H1 (cell line): Measurements from ENCODE around the gene DSTYK. TPM values are rescaled to one million over a fixed set of nuclear protein-coding genes. Genes with fewer than 3 reads are reported as not detected.

Experiments
- CTCF ChIA-PET: fragments of 300-600 bp; sonication (Branson Sonifier 250); formaldehyde crosslinking; loops from one replicate; lab custom pipeline; 2021; ENCODE audit not compliant: partially characterized antibody; lab: Charles Lee
- POLR2A ChIA-PET: fragments of 300-600 bp; sonication (Branson Sonifier 250); formaldehyde crosslinking; loops from one replicate; lab custom pipeline; 2021; ENCODE audit warnings: inconsistent platforms; ENCODE audit not compliant: partially characterized antibody; lab: Charles Lee
- DNase-seq, 2 experiments: peaks; one replicate each; pipeline versions ENCODE4 v3.0.0 to v3.0.0-alpha.2; 2010 to 2022; ENCODE audit warnings: low spot score in 2 of 2, low read depth in 1 of 2, mixed read lengths in 1 of 2
- FAIRE-seq: peaks from 2 replicates; lab custom pipeline; 2011; peaks lifted over from hg19 to GRCh38; lab: Jason Lieb, UNC
- H2AFZ ChIP-seq: 2 replicates; pipeline ENCODE4 v1.8.1; 2012; ENCODE audit warnings: low read length, inconsistent platforms
- H2AK5ac ChIP-seq: 2 replicates; pipeline ENCODE4 v1.6.1; 2013; ENCODE audit warnings: low read depth, low read length
- H2BK120ac ChIP-seq: replicated peaks from 2 replicates; pipeline ENCODE3; 2013; ENCODE audit warnings: low read depth, low read length, inconsistent platforms
- H2BK12ac ChIP-seq: 2 replicates; pipeline ENCODE4 v1.6.1; 2013; ENCODE audit warnings: low read depth, low read length
- H2BK15ac ChIP-seq: 2 replicates; pipeline ENCODE4 v1.6.1; 2013; ENCODE audit warnings: low read length
- H2BK20ac ChIP-seq: 2 replicates; pipeline ENCODE4 v1.6.1; 2013; ENCODE audit warnings: low read length
- H2BK5ac ChIP-seq: 2 replicates; pipeline ENCODE4 v1.6.1; 2013; ENCODE audit warnings: low read depth, low read length
- H3K14ac ChIP-seq: 2 replicates; pipeline ENCODE4 v1.6.1; 2013; ENCODE audit warnings: inconsistent platforms; ENCODE audit not compliant: insufficient read length
- H3K18ac ChIP-seq: 2 replicates; pipeline ENCODE4 v1.6.1; 2013; ENCODE audit warnings: low read length; ENCODE audit errors: extremely low read depth
- H3K23ac ChIP-seq: 2 replicates; pipeline ENCODE4 v1.6.1; 2013; ENCODE audit warnings: inconsistent platforms; ENCODE audit not compliant: insufficient read length
- H3K23me2 ChIP-seq: 2 replicates; pipeline ENCODE4 v1.6.1; 2013; ENCODE audit warnings: low read depth, low read length
- H3K27ac ChIP-seq: 2 replicates; pipeline ENCODE4 v1.6.1; 2011; ENCODE audit warnings: low read depth, low read length, inconsistent platforms
- H3K27me3 ChIP-seq, 4 experiments: replicated peaks in 1 of 4; 1 replicate in 1 of 4; 2 replicates in 3 of 4; pipeline versions ENCODE4 v1.6.1 to v1.8.1; 2011 to 2013; ENCODE audit warnings: low read length in 3 of 4, mild to moderate bottlenecking in 3 of 4, inconsistent platforms in 2 of 4, mixed read lengths in 2 of 4, moderate library complexity in 1 of 4; ENCODE audit not compliant: control insufficient read depth in 3 of 4, insufficient read depth in 3 of 4; ENCODE audit errors: extremely low read depth in 1 of 4
- H3K36me3 ChIP-seq, 4 experiments: 2 replicates each; pipeline versions ENCODE4 v1.6.1 to v1.8.1; 2011 to 2013; ENCODE audit warnings: mild to moderate bottlenecking in 4 of 4, low read length in 3 of 4, moderate library complexity in 2 of 4, control low read depth in 1 of 4, inconsistent platforms in 1 of 4; ENCODE audit not compliant: insufficient read depth in 4 of 4, control insufficient read depth in 2 of 4
- H3K4ac ChIP-seq: replicated peaks from 2 replicates; pipeline ENCODE3; 2013; ENCODE audit warnings: low read length, low read depth, mixed read lengths, inconsistent platforms; ENCODE audit not compliant: insufficient read length
- H3K4me1 ChIP-seq, 4 experiments: replicated peaks in 1 of 4; 1 replicate in 1 of 4; 2 replicates in 3 of 4; pipeline versions ENCODE4 v1.6.1 to v1.8.1; 2011 to 2013; ENCODE audit warnings: low read length in 3 of 4, inconsistent platforms in 2 of 4, mixed read lengths in 1 of 4; ENCODE audit not compliant: insufficient read depth in 4 of 4, control insufficient read depth in 3 of 4
- H3K4me2 ChIP-seq, 2 experiments: 2 replicates each; pipeline versions ENCODE4 v1.6.1 to v1.8.1; 2011 to 2013; ENCODE audit warnings: low read depth in 2 of 2, low read length in 2 of 2, control low read depth in 1 of 2, inconsistent platforms in 1 of 2, mild to moderate bottlenecking in 1 of 2; ENCODE audit not compliant: insufficient read depth in 1 of 2
- H3K4me3 ChIP-seq, 4 experiments: fragments of 200-600, 300-600 bp in 1 of 4; sonication (generic), shearing (Covaris generic), sonication (Bioruptor Twin) in 1 of 4; 2 replicates each; pipeline versions ENCODE4 v1.5.1 to v1.8.1; 2011 to 2016; ENCODE audit warnings: low read length in 4 of 4, low read depth in 3 of 4, control low read depth in 2 of 4, inconsistent platforms in 2 of 4, mild to moderate bottlenecking in 2 of 4, mixed read lengths in 1 of 4, moderate library complexity in 1 of 4; ENCODE audit not compliant: insufficient read depth in 2 of 4; ENCODE audit errors: extremely low read depth in 1 of 4
- H3K56ac ChIP-seq: replicated peaks from 2 replicates; pipeline ENCODE3; 2013; ENCODE audit warnings: low read depth, mild to moderate bottlenecking, mixed read lengths, low read length, inconsistent platforms; ENCODE audit not compliant: insufficient read length
- H3K79me1 ChIP-seq: 2 replicates; pipeline ENCODE4 v1.6.1; 2013; ENCODE audit warnings: low read depth, low read length, control low read depth
- H3K79me2 ChIP-seq, 2 experiments: 2 replicates each; pipeline versions ENCODE4 v1.6.1 to v1.8.1; 2012 to 2013; ENCODE audit warnings: low read length in 2 of 2, mild to moderate bottlenecking in 2 of 2, inconsistent platforms in 1 of 2; ENCODE audit not compliant: insufficient read depth in 2 of 2, control insufficient read depth in 1 of 2
- H3K9ac ChIP-seq, 4 experiments: replicated peaks in 1 of 4; 1 replicate in 1 of 4; 2 replicates in 3 of 4; pipeline versions ENCODE4 v1.6.1 to v1.8.1; 2011 to 2013; ENCODE audit warnings: low read depth in 3 of 4, low read length in 3 of 4, control low read depth in 2 of 4, mild to moderate bottlenecking in 2 of 4, moderate library complexity in 2 of 4, inconsistent platforms in 1 of 4; ENCODE audit errors: extremely low read depth in 1 of 4
- H3K9me3 ChIP-seq, 2 experiments: 2 replicates each; pipeline versions ENCODE4 v1.6.1 to v1.8.1; 2012 to 2013; ENCODE audit warnings: mild to moderate bottlenecking in 2 of 2, moderate library complexity in 2 of 2, control low read depth in 1 of 2, inconsistent platforms in 1 of 2, low read depth in 1 of 2, low read length in 1 of 2, mixed read lengths in 1 of 2; ENCODE audit not compliant: insufficient read depth in 2 of 2
- H4K20me1 ChIP-seq, 2 experiments: replicated peaks in 1 of 2; 2 replicates each; pipeline versions ENCODE3 to v1.8.1; 2011 to 2013; ENCODE audit warnings: inconsistent platforms in 2 of 2, low read length in 2 of 2, mild to moderate bottlenecking in 1 of 2; ENCODE audit not compliant: insufficient read depth in 2 of 2, control insufficient read depth in 1 of 2
- H4K5ac ChIP-seq: 2 replicates; pipeline ENCODE4 v1.6.1; 2013; ENCODE audit warnings: low read length, low read depth, mixed read lengths, inconsistent platforms; ENCODE audit not compliant: insufficient read length
- H4K8ac ChIP-seq: 2 replicates; pipeline ENCODE4 v1.8.0; 2013; ENCODE audit warnings: mild to moderate bottlenecking, moderate library complexity, low read length, inconsistent platforms; ENCODE audit not compliant: insufficient read depth; ENCODE audit errors: extremely low read depth
- H4K91ac ChIP-seq: replicated peaks from 2 replicates; pipeline ENCODE3; 2013; ENCODE audit warnings: low read length, mixed read lengths, inconsistent platforms; ENCODE audit not compliant: insufficient read length
- BACH1 ChIP-seq: IDR thresholded peaks from 2 replicates; pipeline ENCODE4 v1.6.1; 2012; ENCODE audit warnings: low read length, improper control_type of control experiment
- CBX5 ChIP-seq: fragments of 300-800, 300-1000 bp; sonication (generic); IDR thresholded peaks from 2 replicates; pipeline ENCODE4 v1.7.1; 2016; ENCODE audit warnings: antibody characterized with exemption, low read length, low read depth
- CHD2 ChIP-seq: IDR thresholded peaks from 2 replicates; pipeline ENCODE4 v1.6.1; 2012; ENCODE audit warnings: low read length, improper control_type of control experiment
- CTBP2 ChIP-seq: IDR thresholded peaks from 2 replicates; pipeline ENCODE4 v1.7.0; 2011; ENCODE audit warnings: borderline replicate concordance, mild to moderate bottlenecking, moderate library complexity, mixed read lengths, low read length; ENCODE audit not compliant: insufficient read depth, insufficient read length
- EGR1 ChIP-seq: IDR thresholded peaks from 2 replicates; pipeline ENCODE4 v1.6.1; 2011; ENCODE audit warnings: low read depth, low read length, borderline replicate concordance
- EZH2 ChIP-seq: fragments of 200-600 bp; sonication (generic); IDR thresholded peaks from 2 replicates; pipeline ENCODE4 v1.7.1; 2012; ENCODE audit warnings: low read depth, mild to moderate bottlenecking, moderate library complexity, low read length, inconsistent platforms; ENCODE audit not compliant: severe bottlenecking
- JUN ChIP-seq: IDR thresholded peaks from 2 replicates; pipeline ENCODE4 v1.6.1; 2011; ENCODE audit warnings: low read depth, mild to moderate bottlenecking, improper control_type of control experiment, low read length
- KDM5A ChIP-seq: fragments of 200-600 bp; IDR thresholded peaks from 2 replicates; pipeline ENCODE4 v1.7.1; 2012; ENCODE audit warnings: mild to moderate bottlenecking, low read length, inconsistent platforms, mixed read lengths
- POLR2A ChIP-seq, 2 experiments: IDR thresholded peaks; 1 replicate in 1 of 2; 2 replicates in 1 of 2; pipeline ENCODE4 v1.6.1; 2011; ENCODE audit warnings: low read depth in 2 of 2, low read length in 2 of 2, mild to moderate bottlenecking in 2 of 2; ENCODE audit errors: control extremely low read depth in 1 of 2
- POLR2AphosphoS5 ChIP-seq: IDR thresholded peaks from 2 replicates; pipeline ENCODE4 v1.6.1; 2011; ENCODE audit warnings: low read depth, low read length
- POU5F1 ChIP-seq: IDR thresholded peaks from 2 replicates; pipeline ENCODE4 v1.6.1; 2011; ENCODE audit warnings: low read depth, mild to moderate bottlenecking, low read length, moderate library complexity
- RBBP5 ChIP-seq: IDR thresholded peaks from 2 replicates; pipeline ENCODE4 v1.7.1; 2012; ENCODE audit warnings: low read depth, mild to moderate bottlenecking, inconsistent platforms, low read length, moderate library complexity, borderline replicate concordance
- RNF2 ChIP-seq: fragments of 200-900, 300-1000 bp; sonication (generic); IDR thresholded peaks from 2 replicates; pipeline ENCODE4 v1.7.1; 2016; ENCODE audit warnings: borderline replicate concordance, low read depth, mild to moderate bottlenecking, antibody characterized with exemption, low read length; ENCODE audit not compliant: poor library complexity, severe bottlenecking; ENCODE audit errors: missing control alignments
- RXRA ChIP-seq: IDR thresholded peaks from 2 replicates; pipeline ENCODE4 v1.6.1; 2011; ENCODE audit warnings: low read depth, mild to moderate bottlenecking, low read length, moderate library complexity; ENCODE audit not compliant: insufficient read depth
- YY1 ChIP-seq: IDR thresholded peaks from 2 replicates; pipeline ENCODE4 v1.6.1; 2011; ENCODE audit warnings: low read depth, mild to moderate bottlenecking, low read length
- WGBS, 2 experiments: shearing (Covaris generic) in 1 of 2; methylation state at CpG; one replicate each; pipeline versions ENCODE4 v1.1.6 to v1.1.7; 2013 to 2015; ENCODE audit warnings: low lambda C conversion rate in 2 of 2, mixed read lengths in 2 of 2, inconsistent platforms in 1 of 2, low coverage in 1 of 2, missing lambda C conversion rate in 1 of 2; ENCODE audit not compliant: insufficient replicate concordance in 2 of 2, insufficient coverage in 1 of 2, insufficient read length in 1 of 2; ENCODE audit errors: extremely low coverage in 1 of 2, missing lambda C conversion rate in 1 of 2; 5-methylcytosine and 5-hydroxymethylcytosine counted together
- polyA plus RNA-seq, 7 experiments: library from polyadenylated mRNA; depleted of rRNA in 3 of 7; stranded (reverse) in 5 of 7; unstranded in 2 of 7; fragments of >200 nt in 5 of 7; fragments of 200-250 nt in 2 of 7; gene quantifications; 1 replicate in 5 of 7; 2 replicates in 1 of 7; 4 replicates in 1 of 7; pipeline versions ENCODE4 v1.2.1 to v1.2.3, GENCODE V29; 2011 to 2013; ENCODE audit warnings: missing spikeins in 2 of 7, mixed read lengths in 2 of 7
- total RNA-seq: library from RNA; stranded (reverse); fragmentation: NEBNext Ultra II Directional; extraction: Animal tissue kit (Norgen Biotek cat#: 25700); gene quantifications from 2 replicates; pipeline ENCODE4 v1.2.1, GENCODE V29; 2021

Gene DSTYK
- total and polyA plus RNA-seq, 2 of the 8 experiments (the other 6 are each of a cell fraction or from before 2014, with no cell fraction given): 2.7 to 8.5 TPM

DNA sequence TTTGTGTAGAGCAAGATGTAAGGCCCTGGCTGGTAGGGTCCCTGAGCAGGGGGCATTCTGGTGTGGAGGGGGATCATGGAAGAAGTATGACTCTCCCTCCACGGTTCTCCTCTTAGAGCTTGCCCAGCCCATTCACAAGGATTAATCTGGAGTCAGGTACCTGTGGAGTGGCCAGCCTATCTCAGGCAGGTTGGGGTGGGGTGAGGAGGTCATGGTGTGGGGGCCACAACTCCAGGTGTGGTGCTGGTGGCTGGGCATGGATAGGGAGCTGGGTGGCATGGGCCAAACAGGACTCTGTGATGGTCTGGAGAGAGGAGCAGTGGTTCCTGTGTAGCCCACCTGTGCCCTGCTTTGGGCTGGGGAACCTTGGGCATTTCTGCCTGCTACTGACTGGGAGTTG, 48.5 kb upstream of the DSTYK start:
- Histone ChIP-seq H3K14ac (no peak overlapping the region), H3K27ac (no peak overlapping the region), H3K4ac (no peak overlapping the region), H3K4me2 (no peak overlapping the region), H2AK5ac (no peak overlapping the region), H2BK5ac (no peak overlapping the region), H3K9ac (no peak overlapping the region), H3K23me2 (no peaks in the 10 kb centered on the region), H2BK12ac (no peak overlapping the region), H4K8ac (no peak overlapping the region), H3K36me3 (no peaks in the 10 kb centered on the region), H2AFZ (no peak overlapping the region), H4K5ac (no peak overlapping the region), H3K56ac (no peak overlapping the region), H2BK120ac (no peak overlapping the region), H3K23ac (no peak overlapping the region), H3K4me1 (peaks cover 4 to 13% (median 6%) of the 10 kb centered on the region in 4 experiments; a peak in 5 of 7 replicates), H3K9me3 (no peaks in the 10 kb centered on the region), H3K18ac (no peak overlapping the region), H2BK15ac (peak overlapping the region; percentile 21; the same call in 1 of the 2 replicates), H3K27me3 (no peaks in the 10 kb centered on the region), H4K20me1 (no peaks in the 10 kb centered on the region), H2BK20ac (no peak overlapping the region), H3K79me2 (no peaks in the 10 kb centered on the region), H3K4me3 (no peak overlapping the region), H4K91ac (no peak overlapping the region), H3K79me1 (no peaks in the 10 kb centered on the region; the same call in 1 of the 2 replicates)
- ChIA-PET POLR2A (interaction anchor here (1.0 to 1.6 kb wide), 3 partner anchors 10 to 41 kb away, joined by 3 to 4 read pairs (median 4); no protein-coding TSS in a partner anchor), CTCF (interaction anchor here (0.6 to 42.6 kb wide), 8 partner anchors 0 to 396 kb away, joined by 3 to 2424 read pairs (median 4); partner anchors contain the start of genes KLHDC8A, NUAK2 and TMCC2)
- 86% methylated on average over 1 of the region's 1 CpG; no CpG with 5 or more reads in 1 of the 2 experiments for WGBS, 2 experiments
- no peak for FAIRE-seq
- DNase-seq: no peak
- TF ChIP-seq CBX5 (no peak), RXRA (no peak), CTBP2 (no peak), YY1 (no peak), RBBP5 (no peak), EGR1 (no peak), POLR2A (IDR thresholded peaks at IDR 0.05; ENCODE audit: control extremely low read depth in 1 of 2, low read depth in 2 of 2, low read length in 2 of 2) (no peak), CHD2 (no peak), BACH1 (no peak), KDM5A (no peak), RNF2 (no peak), POLR2AphosphoS5 (no peak), POU5F1 (no peak), EZH2 (no peak), JUN (no peak)
